ENCODE measurements around the gene SIK2.
"Not testable (repeated sequence)": the region's sequence is repeated elsewhere in the genome, so short reads cannot be mapped to it uniquely, and the experiment has no call there.

SIK2 gene

DNA sequence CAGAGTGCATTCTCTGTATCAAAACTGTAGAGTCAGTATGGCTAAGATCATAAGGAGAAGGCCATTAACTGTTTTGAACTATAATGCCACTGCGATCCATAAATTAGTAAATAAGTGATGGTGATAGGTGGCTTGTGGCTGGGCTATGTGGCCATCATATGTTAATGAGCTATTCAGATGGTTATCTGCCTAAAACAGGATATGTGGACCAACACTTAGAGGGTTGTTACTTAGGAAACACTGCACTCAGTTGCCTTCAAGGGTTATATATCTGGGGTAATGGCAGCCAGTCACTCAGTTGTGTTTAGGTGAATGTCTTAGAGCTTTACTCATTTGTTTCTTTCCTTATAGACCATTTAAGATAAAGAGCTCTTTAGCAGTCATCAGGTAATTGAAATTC lies 97.9 kb downstream of the SIK2 start:
- DNase-seq: no peak

DNA sequence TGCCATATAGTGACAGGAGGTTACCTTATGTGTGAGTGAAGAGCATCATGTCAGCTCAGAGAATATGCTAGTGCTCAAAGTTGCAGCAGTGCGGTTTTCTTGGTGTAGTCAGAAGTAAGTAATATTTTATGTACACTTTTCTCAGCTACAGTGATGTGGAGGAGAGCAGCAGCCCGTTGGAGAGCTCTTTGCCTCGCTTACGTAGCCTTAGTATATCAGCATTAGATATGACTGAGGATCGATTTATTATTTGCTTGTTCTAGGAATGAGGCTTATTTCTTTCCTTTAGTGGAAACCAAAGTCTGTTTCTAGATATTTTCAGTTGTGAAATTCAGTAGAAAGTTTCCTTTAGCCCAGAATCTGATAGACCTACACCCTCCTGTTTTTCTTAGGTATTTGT lies 100.4 kb downstream of the SIK2 start:
- DNase-seq: no peak

DNA sequence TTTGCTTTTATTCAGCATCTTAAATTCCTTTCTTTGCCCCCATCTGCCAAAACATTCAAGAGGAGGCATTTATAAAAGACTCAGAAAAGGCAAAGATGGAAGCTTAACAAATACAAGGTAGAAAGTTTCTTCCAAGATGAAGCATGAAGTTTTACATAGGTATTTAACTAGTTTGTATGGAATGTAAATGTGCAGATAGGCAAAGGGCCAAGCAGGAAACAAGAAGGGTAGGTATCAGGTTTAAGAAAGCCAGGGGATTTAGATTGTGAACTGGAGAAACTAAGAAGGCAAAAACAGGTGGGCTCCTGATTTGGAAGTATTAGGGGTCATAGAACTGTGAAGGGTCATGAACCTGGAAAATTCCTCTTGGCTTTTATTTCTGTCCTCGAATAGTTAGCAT lies 101.3 kb downstream of the SIK2 start:
- no peak for DNase-seq

DNA sequence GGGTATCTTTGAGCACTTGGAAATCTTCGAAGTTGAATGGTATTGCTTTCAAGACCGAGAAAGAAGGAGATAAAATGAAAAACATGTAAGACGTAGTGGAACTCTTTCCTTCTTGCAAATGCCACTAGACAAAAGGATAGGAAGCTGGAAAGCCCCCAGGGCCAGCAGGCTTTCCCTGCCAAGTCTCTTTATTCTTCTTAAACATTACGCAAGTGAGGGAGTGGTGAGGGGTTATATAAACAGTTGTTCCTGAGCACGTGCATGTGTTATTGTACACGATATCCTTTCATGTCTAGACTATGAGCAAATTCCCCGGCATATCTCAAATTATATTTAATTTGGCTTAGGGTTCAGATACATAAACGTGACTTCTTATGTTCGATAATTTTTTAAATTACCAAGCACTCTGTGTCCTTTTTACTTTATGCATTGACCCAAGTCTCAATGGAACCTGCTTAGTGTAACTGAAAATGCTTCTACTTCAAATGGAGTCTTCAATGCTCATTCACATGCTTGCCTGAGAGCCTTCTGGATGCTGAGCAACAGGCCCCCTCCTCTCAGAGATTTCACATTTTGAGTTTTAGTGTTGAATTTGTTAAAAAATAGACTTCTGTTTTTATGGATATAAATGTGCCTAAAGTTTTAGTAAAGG lies 104.9 kb downstream of the SIK2 start:
- DNase-seq: peak in 2 of 14 donors; percentile 11 to 13

DNA sequence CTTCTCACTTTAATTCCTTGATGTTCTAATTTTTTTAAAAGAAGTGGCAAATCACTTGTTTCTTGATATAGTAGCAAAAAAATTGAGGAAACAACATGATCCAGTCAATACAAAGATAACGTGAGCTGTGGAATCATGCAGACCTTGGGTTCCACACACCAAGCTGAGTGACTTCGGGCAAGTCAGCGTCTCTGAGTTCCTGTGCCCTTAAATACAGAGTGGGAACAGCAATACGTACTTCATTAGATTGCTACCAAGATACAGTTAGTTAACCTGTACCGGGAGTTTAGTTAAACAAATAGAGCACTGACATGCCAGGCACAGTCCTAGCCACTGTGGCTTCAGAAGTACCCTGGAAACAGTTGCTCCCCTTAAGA lies 105.4 kb downstream of the SIK2 start:
- no peak for DNase-seq

DNA sequence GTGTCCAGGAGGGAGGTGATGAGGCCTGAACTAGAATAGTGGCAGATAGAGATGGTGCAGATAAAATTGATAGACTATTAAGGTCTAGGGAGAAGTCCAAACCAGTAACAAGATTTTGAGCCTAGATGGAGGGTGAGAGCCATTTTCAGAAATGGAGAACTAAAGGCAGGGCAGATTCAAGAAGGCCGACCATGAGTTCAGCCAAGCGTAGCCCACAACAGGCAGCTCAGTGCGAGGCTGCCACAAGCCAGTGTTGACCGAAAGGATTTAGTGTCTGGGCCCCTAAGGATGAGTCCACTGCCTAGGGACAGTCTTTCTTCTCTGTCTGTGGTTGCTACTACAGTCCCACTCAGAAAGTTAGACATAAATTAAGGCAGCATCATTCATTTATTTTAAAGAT lies 112.3 kb downstream of the SIK2 start:
- DNase-seq: no peak

DNA sequence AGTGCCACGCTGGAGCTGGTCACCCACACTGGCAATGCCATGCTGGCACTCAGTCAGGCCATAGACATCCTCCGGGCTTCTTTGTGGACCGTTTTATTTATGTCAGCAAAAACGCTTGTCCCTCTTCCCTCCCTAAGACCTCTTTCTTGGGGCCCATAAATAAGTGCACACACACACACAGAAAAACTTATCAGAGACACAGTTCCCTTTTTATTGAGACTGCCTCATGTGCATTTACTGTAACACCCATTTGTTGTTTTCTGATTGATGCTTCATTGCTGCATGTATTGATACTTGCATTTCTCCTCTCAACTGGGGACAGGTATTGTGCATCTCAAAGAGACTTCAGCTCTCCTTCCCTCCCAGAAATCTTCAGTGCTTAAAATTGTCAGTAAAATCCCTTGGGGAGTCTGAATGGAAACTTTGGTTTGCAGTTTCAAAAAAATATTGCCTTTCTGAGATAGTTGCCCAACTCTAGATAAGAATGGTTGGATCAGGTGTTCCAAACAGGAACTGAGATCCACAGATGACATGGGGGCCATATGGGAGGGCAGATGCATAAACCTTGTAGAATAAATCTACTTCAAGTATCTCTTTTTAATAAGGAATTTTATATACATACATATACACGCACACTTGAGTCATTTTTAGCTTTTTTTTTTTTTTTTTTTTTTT lies 113.0 kb downstream of the SIK2 start:
- no peak for DNase-seq

DNA sequence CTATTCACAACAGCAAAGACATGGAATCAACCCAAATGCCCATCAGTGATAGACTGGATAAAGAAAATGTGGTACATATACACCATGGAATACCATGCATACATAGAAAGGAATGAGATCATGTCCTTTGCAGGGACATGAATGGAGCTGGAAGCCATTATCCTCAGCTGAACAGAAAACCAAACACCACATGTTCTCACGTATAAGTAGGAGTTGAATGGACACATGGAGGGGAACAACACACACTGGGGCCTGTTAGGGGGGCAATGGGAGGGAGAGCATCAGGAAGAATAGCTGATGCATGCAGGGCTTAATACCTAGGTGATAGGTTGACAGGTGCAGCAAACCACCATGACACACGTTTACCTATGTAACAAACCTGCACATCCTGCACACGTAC lies 115.4 kb downstream of the SIK2 start:
- DNase-seq: not testable (repeated sequence)

DNA sequence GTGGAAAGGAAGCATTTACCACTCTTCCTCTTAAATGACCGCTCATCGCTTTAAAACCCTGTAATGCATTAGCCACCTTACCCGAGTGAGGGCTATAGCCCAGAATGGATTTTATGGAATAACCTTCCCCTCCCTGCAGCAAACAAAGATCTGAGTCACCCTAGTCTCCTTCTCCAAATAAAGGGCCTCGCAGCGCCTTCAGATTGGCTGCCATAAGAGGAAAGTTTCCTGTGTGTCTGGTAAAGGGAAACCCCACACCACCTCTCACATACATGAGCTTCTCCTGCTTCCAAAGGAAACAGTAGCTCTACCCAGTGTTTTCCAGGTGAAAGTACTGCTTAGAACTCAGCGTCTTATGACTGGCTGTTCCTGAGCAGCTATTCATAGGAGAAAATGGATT lies 116.2 kb downstream of the SIK2 start:
- DNase-seq: no peak

DNA sequence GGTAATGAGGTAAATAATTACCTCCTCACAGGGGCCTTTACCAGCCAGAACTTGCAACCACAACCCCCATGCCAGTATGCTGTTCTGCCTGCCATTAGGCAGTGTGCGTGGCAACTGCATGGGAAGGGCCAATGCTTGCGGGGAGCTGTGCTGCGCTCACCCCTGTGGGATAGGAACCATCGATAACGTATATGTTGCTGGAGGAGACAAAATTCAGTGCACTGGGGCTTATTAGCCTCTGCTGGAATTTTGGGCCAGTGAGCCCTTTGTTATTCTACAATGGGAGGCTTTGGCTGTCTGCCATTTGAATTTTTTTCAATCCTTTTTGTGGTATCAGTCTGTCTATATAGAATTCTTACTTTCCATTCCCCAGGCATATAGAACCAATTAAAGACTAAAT lies 116.6 kb downstream of the SIK2 start:
- DNase-seq: no peak

DNA sequence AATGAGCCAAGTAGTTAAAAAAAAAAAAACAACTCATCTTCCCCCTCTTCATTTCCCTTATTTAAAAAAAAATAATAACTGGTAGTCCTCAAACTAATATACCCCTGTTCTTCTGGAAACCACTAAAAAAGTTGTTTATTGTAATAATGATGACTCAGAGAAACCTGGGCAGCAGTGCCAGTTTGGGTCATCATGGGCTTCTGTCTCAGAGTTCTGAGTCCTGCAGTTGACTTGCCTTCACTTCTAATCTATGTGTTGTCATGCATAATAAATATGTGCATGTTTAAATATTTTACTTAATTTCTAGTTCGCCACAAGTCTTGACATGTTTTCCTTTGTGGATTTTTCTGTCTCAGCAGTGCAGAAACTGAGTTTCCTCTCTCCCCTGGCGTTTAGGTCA lies 117.1 kb downstream of the SIK2 start:
- no peak for DNase-seq

DNA sequence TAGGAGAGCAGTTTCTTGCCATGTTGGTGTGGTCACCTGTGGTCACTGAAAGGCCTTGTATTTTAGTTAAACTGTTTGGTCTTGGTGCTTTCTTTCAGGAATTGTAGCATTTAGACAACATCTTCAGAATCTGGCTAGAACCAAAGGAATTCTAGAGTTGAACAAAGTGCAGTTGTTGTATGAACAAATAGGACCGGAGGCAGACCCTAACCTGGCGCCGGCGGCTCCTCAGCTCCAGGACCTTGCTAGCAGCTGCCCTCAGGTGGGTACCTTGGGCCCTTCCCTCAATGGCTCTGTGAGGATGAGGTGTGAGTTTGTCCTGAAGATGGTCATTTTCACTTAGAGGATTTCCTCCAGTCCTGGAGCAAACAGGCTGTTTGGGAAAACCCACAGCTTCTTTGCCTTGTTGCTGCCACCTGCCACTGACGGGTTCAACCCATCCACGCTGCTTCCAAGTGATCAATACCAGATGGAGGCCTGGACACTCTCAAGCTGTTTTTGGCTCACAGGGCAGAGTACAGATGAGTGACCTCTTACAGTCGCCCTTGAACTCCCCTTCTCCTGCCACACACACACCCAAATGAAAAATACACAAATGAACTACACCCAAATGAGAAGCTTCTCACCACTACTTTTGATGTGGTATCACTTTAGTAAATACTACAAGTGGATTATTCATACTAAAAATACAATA lies 118.7 kb downstream of the SIK2 start:
- DNase-seq: no peak

DNA sequence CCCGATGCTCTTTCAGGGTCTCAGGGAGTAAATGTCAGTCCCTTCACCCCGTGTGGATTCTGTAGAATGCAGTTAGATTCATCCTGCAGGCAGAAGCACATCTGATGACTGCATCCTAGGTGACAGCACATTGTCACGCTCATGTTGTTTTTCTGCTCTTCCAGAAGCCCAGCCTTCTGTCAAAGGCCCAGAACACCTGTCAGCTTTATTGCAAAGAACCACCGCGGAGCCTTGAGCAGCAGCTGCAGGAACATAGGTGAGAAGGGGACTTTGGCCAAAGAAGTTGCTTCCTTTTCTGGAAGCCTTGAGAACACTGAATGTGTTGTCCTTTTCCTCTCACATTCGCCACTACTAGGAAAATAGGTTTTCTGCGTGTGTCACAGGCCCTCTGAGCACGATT lies 120.3 kb downstream of the SIK2 start:
- DNase-seq: no peak

DNA sequence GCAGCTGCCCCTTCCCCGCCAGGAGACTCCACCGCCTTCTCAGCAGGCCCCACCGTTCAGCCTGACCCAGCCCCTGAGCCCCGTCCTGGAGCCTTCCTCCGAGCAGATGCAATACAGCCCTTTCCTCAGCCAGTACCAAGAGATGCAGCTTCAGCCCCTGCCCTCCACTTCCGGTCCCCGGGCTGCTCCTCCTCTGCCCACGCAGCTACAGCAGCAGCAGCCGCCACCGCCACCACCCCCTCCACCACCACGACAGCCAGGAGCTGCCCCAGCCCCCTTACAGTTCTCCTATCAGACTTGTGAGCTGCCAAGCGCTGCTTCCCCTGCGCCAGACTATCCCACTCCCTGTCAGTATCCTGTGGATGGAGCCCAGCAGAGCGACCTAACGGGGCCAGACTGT lies 121.3 kb downstream of the SIK2 start:
- no peak for DNase-seq

DNA sequence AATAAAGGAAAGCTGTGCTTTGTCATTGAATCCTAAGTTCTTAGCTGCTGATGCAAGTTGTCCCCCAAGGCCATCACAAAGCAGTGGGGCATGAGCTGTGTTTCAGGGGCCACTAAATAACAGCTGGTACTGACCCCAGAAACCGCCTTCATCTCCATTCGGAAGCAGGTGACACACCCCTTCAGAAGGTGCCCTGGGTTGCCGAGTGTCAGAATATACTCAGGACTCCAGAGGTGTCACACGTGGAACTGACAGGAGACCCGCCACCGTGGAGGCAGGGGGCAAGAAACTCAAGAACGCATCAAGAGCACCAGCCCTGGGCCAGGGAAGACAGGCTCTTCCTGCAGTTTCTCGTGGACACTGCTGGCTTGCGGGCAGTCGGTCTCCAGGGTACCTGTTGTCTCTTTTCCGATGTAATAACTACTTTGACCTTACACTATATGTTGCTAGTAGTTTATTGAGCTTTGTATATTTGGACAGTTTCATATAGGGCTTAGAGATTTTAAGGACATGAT lies 122.4 kb downstream of the SIK2 start:
- DNase-seq: no peak

DNA sequence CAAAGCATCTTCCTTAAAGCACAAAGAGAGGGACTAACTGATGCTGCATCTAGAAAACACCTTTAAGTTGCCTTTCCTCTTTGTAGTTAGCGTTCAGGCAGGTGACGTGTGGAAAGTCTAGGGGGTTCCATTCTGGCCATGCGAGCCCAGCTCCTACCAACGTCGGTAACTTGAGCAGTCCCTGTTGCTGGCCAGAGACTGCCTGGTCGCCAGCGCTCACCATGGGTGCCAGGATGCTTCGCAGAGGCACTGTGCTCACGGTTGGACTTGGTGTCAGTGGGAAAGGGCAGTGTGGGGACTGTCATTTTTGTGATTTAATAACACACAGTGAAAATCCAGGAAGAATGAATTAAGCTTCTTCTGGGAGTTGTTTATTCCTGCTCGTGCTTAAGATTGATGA lies 123.4 kb downstream of the SIK2 start:
- peak in 1 of 14 donors; percentile 1 for DNase-seq

DNA sequence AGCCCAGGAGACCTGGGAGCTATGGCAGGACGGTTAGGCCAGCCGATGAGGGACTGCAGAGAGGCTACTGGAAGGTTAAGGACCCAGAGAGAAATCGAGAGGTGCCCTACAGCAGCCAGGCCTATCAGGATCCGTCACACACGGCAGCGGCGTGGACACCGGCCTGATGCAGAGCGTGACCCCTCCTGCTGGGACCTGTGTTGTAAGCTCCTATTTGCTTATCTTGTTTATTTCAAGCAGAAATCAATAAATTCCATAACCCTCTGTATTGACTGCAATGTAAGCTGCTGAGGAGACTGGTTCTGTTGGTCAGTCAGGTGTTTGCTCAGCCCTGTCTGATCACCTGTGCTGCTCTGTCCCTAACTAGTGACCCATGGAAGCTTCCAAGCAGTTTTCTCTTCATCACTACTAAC lies 124.1 kb downstream of the SIK2 start:
- no peak for DNase-seq

DNA sequence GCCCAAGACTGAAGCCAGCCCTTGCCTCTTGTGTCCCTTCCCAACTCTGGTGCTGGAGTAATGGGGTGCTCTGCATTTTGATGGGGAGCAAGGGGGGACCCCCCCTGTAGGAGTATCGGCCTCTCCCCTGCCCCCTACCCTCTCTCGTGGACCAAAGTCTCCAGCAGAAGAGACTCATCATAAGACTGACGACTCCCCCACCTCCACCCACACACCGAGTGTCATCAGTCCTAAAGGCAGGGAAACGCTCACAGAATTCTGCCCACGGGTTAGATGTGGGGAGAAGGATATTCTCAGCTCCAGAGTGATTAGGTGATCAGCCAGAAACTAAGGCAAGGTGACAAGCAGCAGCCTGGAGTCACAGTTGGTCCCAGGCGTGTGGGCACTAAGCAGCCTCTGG lies 125.2 kb downstream of the SIK2 start:
- no peak for DNase-seq

DNA sequence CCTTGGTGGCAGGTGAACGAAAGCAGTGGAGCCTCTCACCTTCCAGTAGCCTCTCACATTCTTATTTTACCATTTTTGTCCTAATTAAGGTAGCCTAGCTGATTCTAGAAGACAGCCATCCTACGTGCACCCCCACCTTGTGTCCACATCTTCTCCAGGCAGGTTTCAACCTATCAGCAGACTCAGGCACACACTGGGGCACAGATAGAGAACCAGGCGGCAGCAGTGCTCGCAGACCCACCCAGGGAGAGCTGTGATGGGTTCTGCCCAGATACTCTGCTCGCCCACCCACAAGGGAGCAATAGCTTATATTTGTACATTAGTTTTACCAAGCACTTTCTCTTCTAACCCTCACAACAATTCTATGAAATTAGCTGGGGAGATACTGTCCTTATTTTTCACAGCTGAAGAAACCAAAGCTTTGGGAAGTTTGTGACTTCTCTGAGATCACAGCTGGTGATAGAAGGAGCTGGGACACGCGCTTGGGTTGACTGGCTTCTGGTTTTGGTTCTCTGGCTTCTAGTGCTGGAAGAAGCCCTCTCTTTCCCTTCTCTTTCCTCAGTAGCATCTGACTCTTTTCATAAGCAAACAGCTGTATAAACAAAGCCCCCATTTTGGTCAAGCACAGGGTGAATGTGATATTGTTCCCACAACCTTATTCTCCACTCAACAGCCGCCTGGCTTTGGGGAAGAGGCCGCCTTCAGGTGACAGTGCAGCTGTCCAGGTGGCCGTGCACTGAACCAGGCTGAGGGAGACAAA lies 127.0 kb downstream of the SIK2 start:
- peak in 1 of 14 donors; percentile 13 for DNase-seq

DNA sequence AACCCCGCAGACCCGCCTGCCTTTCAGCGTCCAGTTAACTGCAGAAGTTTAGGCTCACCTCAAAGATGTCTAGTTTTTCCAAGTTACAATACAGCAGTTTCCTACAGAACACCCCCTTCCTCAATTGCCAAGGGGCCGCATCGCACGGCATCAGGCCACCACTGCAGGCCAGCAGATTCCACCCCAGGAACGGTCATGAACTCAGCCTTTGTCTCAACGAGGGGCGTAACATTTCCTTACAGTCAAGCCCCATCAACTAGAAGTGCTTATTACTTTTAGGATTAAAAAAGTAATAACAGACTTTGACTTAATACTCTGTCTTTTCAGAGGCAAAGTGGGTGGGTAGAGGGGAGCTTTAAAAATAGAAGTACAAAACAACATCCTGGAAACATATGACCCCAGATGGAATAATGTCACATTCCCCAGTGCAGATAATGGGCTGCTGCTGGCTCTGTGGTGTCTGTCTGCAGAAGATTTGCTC lies 127.6 kb downstream of the SIK2 start:
- DNase-seq: peak in 1 of 14 donors; percentile 18

DNA sequence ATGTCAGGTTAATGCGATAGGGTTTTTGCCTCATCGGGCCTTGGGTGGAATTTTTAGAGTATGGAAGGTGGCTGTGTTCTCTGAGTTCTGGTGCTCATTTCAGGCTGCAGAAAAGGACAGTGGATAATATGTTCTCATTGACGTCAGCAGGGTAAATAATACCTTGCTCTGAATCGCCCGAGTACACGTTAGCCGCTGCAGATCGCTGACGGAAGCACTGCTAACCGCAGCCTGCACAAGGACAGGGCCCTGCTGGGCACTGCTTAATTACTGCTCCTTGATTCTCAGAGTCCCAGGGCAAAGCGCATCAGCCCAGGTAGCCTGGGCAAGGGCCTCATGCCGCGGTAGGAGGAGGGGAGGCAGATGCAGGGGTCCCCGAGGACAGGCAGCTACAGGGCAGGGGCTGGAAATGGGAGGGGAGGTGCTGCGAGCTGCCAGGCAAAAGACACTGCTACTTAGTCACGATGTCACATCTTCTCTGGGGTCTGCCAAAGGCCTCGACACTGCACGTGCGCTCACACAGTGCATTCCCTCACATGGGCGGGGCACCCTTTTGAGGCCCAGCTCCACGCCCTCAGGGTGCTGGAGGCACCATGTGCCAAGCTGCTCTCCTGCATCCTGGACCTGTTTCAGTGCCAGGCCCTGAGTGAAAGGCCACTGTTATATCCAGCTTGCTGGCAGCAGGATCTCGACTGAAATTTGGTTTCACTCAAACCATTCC lies 128.8 kb downstream of the SIK2 start:
- DNase-seq: peak in 11 of 14 donors; percentile 11 to 71 (median 32)

DNA sequence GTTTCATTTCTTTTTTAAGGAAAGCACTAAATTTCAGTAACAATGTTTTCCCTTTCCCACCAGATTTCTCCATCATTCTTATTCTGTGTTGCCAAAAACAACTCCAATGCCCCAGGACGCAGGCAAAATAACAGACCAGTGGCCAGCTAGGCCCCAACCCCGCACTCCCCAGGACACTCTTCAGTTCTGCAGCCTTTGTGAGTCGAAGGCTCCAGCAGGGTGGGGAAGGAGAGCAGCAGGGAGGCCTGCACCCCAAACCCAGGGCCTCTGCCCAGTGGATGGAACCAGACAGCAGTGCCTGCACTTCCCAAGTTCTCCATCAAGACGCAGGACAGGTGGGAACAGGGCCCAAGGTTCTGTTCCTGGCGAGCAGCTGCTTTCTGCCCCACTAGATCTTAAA lies 129.6 kb downstream of the SIK2 start:
- DNase-seq: peak in 1 of 14 donors; percentile 27
